Esophagus squamous epithelium (tissue), 4 donors: ENCODE data around the gene FBXL5.

ENCODE experiments used
- CTCF ChIP-seq, 6 experiments: fragments of 450-650 bp in 4 of 6; fragments of 200-600 bp in 2 of 6; sonication (generic) in 2 of 6; IDR thresholded peaks; one replicate each; pipeline ENCODE4 v1.5.1; 2016 to 2019; ENCODE audit warnings: antibody characterized with exemption in 6 of 6, mild to moderate bottlenecking in 4 of 6, moderate library complexity in 4 of 6
- POLR2A ChIP-seq, 4 donors: fragments of 450-650 bp; IDR thresholded peaks; one replicate each; pipeline ENCODE4 v1.6.1; 2017; ENCODE audit warnings: antibody characterized with exemption in 4 of 4, mild to moderate bottlenecking in 4 of 4, moderate library complexity in 3 of 4

- no peak for TF ChIP-seq POLR2A (IDR thresholded peaks at IDR 0.05)
- TF ChIP-seq CTCF (IDR thresholded peaks at IDR 0.05) = no peak
Measured at GRCh38 chr4:15648600-15648999, 6.6 kb downstream of the FBXL5 start.
